ENCODE data around the gene MIDN. TPM values are rescaled to one million over a fixed set of nuclear protein-coding genes. Genes with fewer than 3 reads are reported as not detected.
A peak's percentile ranks its signal among the peaks of the same experiment; 100 is the strongest.

The MIDN gene
- total RNA-seq, 1 donor from 2014 or later: 193 TPM

DNA sequence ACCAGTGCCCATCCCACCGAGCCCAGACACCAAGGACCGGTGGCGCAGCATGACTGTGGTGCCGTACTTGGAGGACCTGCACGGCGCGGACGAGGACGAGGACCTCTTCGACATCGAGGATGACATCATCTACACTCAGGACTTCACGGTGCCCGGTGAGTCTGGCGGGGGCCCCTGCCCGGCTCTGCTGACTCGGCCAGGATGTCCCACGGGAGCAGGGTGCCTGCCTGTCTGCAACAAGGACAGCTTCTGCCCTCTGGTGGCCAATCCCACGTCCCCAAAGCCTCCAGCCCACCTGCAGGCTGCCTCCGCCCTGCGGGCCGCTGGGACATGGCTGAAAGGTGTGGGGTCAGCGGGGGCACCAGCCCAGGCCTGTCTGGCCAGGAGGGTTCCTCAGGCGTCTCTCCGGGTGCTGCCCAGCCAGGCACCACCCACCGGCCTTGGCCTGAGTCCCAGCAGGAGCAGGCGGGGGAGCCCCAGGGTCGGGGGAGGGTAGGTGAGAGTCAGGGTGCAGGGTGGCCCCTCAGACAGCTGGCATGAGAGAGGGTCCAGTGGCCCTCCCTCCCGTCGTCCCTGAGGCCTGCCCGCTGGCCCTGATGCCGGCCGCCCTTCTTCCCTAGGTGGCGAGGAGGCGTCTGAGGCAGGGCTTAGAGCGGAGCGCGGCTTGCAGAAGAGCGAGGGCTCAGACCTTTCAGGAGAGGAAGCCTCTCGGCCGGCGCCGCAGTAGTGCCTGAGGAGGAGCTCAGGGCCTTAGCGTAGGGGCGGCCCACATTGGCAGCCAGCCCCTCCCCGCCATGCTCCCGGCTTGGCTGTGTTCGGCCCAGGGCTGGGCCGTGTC, 25.1 kb upstream of the MIDN start:
- Mint-ChIP-seq H3K4me1 (ENCODE audit: low read depth) (no peaks in the 10 kb centered on the region), H3K27me3 (no peaks in the 10 kb centered on the region), H3K36me3 (ENCODE audit: insufficient read depth) (peaks cover 3% of the 10 kb centered on the region), H3K9me3 (ENCODE audit: low read depth) (no peaks in the 10 kb centered on the region), H3K4me3 (ENCODE audit: low read depth) (no peak overlapping the region), H3K27ac (no peak overlapping the region)
- peak; percentile 50 for TF ChIP-seq CTCF (IDR thresholded peaks at IDR 0.05; ENCODE audit: unreplicated experiment)
- no peak for DNase-seq (ENCODE audit: low spot score, unreplicated experiment)

DNA sequence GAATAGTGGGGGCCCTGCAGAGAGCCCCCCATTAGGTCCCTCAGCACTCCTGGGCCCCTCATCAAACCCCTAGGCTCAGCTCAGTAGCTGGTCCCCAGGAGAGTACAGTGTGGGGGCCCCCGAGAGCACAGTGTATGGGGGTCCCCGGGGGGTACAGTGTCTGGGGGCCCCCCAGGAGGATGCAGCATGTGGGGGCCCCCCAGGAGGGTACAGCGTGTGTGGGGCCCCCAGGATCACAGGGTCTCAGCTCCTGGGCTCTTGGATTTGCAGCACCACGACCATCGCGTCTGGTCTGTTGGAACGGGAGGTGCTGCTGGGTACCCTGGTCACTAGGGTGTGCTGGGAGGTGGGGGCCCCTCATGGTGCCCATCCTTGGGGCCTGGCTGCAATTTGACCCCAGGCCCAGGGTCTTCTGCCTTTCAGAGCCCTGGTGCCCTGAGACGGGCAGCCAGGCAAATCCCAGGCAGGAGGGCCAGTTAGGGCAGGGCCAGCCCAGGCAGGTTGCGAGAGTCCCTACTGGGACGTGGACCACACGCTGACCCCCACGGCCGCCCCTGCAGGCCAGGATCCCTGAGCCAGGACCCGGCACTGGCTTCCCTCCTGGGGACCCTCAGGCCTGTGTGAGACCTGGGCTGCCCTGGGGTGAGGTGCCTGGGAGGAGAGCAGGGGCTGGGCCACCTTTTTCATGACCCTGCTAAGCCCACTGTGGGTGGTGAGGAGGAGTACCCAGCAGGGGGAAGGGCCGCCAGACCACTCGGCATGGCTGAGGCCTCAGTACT, 24.1 kb upstream of the MIDN start:
- no peak for TF ChIP-seq CTCF (IDR thresholded peaks at IDR 0.05; ENCODE audit: unreplicated experiment)
- Mint-ChIP-seq H3K27ac (no peak overlapping the region), H3K4me3 (ENCODE audit: low read depth) (no peak overlapping the region), H3K4me1 (ENCODE audit: low read depth) (no peaks in the 10 kb centered on the region), H3K36me3 (ENCODE audit: insufficient read depth) (peaks cover 3% of the 10 kb centered on the region), H3K9me3 (ENCODE audit: low read depth) (no peaks in the 10 kb centered on the region), H3K27me3 (no peaks in the 10 kb centered on the region)
- DNase-seq (ENCODE audit: low spot score, unreplicated experiment): no peak

GRCh38 chr19:1224847-1225246, 23.5 kb upstream of the MIDN start:
- no peaks in the 10 kb centered on the region for H3K9me3 Mint-ChIP-seq (ENCODE audit: low read depth)
- H3K27me3 Mint-ChIP-seq: no peaks in the 10 kb centered on the region
- H3K36me3 Mint-ChIP-seq (ENCODE audit: insufficient read depth): peaks cover 3% of the 10 kb centered on the region
- H3K4me1 Mint-ChIP-seq (ENCODE audit: low read depth): no peaks in the 10 kb centered on the region
- H3K4me3 Mint-ChIP-seq (ENCODE audit: low read depth): no peak overlapping the region
- TF ChIP-seq CTCF (IDR thresholded peaks at IDR 0.05; ENCODE audit: unreplicated experiment): no peak
- no peak overlapping the region for H3K27ac Mint-ChIP-seq
- DNase-seq (ENCODE audit: low spot score, unreplicated experiment): no peak

DNA sequence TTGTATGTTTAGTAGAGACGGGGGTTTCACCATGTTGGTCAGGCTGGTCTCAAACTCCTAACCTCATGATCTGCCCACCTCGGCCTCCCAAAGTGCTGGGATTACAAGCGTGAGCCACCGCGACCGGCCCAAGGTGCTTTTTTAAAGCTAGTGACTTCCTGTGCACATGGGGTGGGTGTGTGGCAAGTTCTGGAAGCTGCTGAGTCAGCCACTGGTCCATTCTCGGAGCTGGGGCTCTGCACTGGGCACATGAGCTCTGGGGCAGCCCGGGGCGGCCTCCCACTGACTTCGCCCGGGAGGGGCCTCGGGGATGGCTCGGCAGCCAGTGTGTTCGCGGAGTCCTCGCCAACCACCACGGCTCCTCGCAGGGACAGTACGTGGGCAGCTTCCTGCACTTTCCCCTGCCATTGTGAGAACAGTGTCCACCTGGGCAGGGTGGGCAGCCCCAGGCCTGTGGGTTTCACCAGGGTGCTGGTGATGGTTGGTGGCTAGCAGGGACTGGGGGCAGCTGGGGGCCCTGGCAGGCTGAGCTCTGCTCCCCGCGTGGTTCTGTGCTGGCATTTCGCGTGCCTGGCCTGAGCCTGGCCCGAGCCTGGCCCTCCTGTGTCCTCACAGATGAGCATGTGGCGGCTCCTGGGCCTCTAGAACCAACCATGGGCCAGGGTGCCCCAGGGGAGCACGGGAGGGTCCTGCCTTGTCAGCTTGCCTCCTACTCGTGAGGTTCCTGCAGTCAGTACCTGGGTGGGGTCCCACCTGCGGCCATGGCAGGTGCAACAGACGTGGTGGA, 22.8 kb upstream of the MIDN start:
- Mint-ChIP-seq H3K27me3 (no peaks in the 10 kb centered on the region), H3K36me3 (ENCODE audit: insufficient read depth) (peaks cover 3% of the 10 kb centered on the region), H3K4me1 (ENCODE audit: low read depth) (no peaks in the 10 kb centered on the region), H3K4me3 (ENCODE audit: low read depth) (no peak overlapping the region), H3K27ac (no peak overlapping the region), H3K9me3 (ENCODE audit: low read depth) (no peaks in the 10 kb centered on the region)
- DNase-seq (ENCODE audit: low spot score, unreplicated experiment): no peak
- no peak for TF ChIP-seq CTCF (IDR thresholded peaks at IDR 0.05; ENCODE audit: unreplicated experiment)

DNA sequence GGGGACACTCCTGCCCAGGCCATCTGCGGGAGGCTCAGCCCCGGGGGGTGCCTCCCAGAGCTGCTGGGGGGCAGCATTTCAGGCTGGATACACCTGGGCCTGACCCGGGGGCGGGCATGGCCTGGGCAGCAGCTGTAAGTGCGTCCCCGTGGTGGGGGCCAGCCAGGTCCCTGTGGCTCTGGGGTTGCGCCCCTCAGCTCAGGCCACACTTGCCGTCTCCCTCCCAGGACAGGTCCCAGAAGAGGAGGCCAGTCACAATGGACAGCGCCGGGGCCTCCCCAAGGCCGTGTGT, 22.2 kb upstream of the MIDN start:
- no peaks in the 10 kb centered on the region for H3K27me3 Mint-ChIP-seq
- no peak for DNase-seq (ENCODE audit: low spot score, unreplicated experiment)

More for the DNA sequence above, 22.2 kb upstream of the MIDN start:
- Mint-ChIP-seq H3K36me3 (ENCODE audit: insufficient read depth) (peaks cover 3% of the 10 kb centered on the region), H3K4me1 (ENCODE audit: low read depth) (no peaks in the 10 kb centered on the region), H3K9me3 (ENCODE audit: low read depth) (no peaks in the 10 kb centered on the region), H3K27ac (no peak overlapping the region), H3K4me3 (ENCODE audit: low read depth) (no peak overlapping the region)
- no peak for TF ChIP-seq CTCF (IDR thresholded peaks at IDR 0.05; ENCODE audit: unreplicated experiment)

All from progenitor cell of endocrine pancreas (in vitro differentiated cells).